Activated CD8-positive, alpha-beta T cell treated with anti-CD3 and anti-CD28 coated beads for 36 hours (primary cell): ENCODE results near the gene KIAA2012. TPM values are rescaled to one million over a fixed set of nuclear protein-coding genes. Genes with fewer than 3 reads are reported as not detected.

Source experiments
- ATAC-seq: fragments of 200-7000 bp; cut with Tn5 transposase; one replicate; pipeline ENCODE4 v1.10.0; 2021; ENCODE audit warnings: mild to moderate bottlenecking, moderate library complexity
- CTCF ChIA-PET: fragments of 350-600 bp; sonication (Branson Sonifier 250); formaldehyde crosslinking; loops from one replicate; lab custom pipeline; 2021; ENCODE audit warnings: antibody characterized with exemption; lab: Charles Lee
- POLR2A ChIA-PET: fragments of 350-600 bp; sonication (Branson Sonifier 250); formaldehyde crosslinking; loops from one replicate; lab custom pipeline; 2021; ENCODE audit warnings: antibody characterized with exemption; lab: Charles Lee
- DNase-seq: peaks from one replicate; pipeline ENCODE4 v3.0.0-alpha.2; 2020
- H3K27ac Mint-ChIP-seq: one replicate; pipeline ENCODE4 v1.8.0; 2021; ENCODE audit warnings: mild to moderate bottlenecking, mixed read lengths
- H3K27me3 Mint-ChIP-seq: one replicate; pipeline ENCODE4 v1.8.0; 2021; ENCODE audit warnings: mixed read lengths
- H3K36me3 Mint-ChIP-seq: one replicate; pipeline ENCODE4 v1.8.0; 2021; ENCODE audit warnings: low read depth, mixed read lengths
- H3K4me1 Mint-ChIP-seq: one replicate; pipeline ENCODE4 v1.8.0; 2021; ENCODE audit warnings: low read depth, mixed read lengths
- H3K4me3 Mint-ChIP-seq: one replicate; pipeline ENCODE4 v1.8.0; 2021; ENCODE audit warnings: mild to moderate bottlenecking, moderate library complexity, mixed read lengths
- H3K9me3 Mint-ChIP-seq: one replicate; pipeline ENCODE4 v1.8.0; 2021; ENCODE audit warnings: mixed read lengths
- CTCF ChIP-seq: fragments of 200-600 bp; IDR thresholded peaks from one replicate; pipeline ENCODE4 v1.8.0; 2022; ENCODE audit warnings: antibody characterized with exemption, mild to moderate bottlenecking
- intact Hi-C: fragments of 100-400 bp; cut with micrococcal nuclease; formaldehyde crosslinking; loops from one replicate; pipeline ENCODE4 v1.10.0; 2022
- total RNA-seq, 2 experiments: library from RNA; stranded (reverse); gene quantifications; one replicate each; pipeline ENCODE4 v1.2.3, GENCODE V29; 2021

Gene KIAA2012
- total RNA-seq, 2 experiments from 2014 or later: not detected

GRCh38 chr2:202115479-202115971, 42.5 kb downstream of the KIAA2012 start:
- no peak for DNase-seq
- ChIA-PET CTCF (interaction anchor here (1.2 kb wide), 1 partner anchor 12 kb away, joined by 3 read pairs; no protein-coding TSS in a partner anchor), POLR2A (no interaction called here)
- Mint-ChIP-seq H3K36me3 (no peaks in the 10 kb centered on the region), H3K4me1 (no peaks in the 10 kb centered on the region), H3K4me3 (no peak overlapping the region), H3K27ac (no peak overlapping the region), H3K27me3 (peaks cover 18% of the 10 kb centered on the region), H3K9me3 (peaks cover 5% of the 10 kb centered on the region)
- intact Hi-C loops: no loop called here
- TF ChIP-seq CTCF: no peak
- ATAC-seq: no peak

- H3K36me3 Mint-ChIP-seq: no peaks in the 10 kb centered on the region
- ChIA-PET POLR2A (no interaction called here), CTCF (no interaction called here)
- peaks cover 15% of the 10 kb centered on the region for H3K27me3 Mint-ChIP-seq
- intact Hi-C loops: no loop called here
- peaks cover 11% of the 10 kb centered on the region for H3K9me3 Mint-ChIP-seq
- H3K4me3 Mint-ChIP-seq: no peak overlapping the region
- no peak for ATAC-seq
- DNase-seq: no peak
- no peak overlapping the region for H3K27ac Mint-ChIP-seq
- H3K4me1 Mint-ChIP-seq: no peaks in the 10 kb centered on the region
- TF ChIP-seq CTCF: no peak
Observed at GRCh38 chr2:202116691-202117090, 43.6 kb downstream of the KIAA2012 start.

GRCh38 chr2:202118168-202118567, 45.1 kb downstream of the KIAA2012 start:
- H3K27me3 Mint-ChIP-seq: peaks cover 14% of the 10 kb centered on the region
- intact Hi-C loops: no loop called here
- ChIA-PET CTCF (no interaction called here), POLR2A (interaction anchor here (0.6 kb wide), 1 partner anchor 25 kb away, joined by 3 read pairs; no protein-coding TSS in a partner anchor)
- DNase-seq: no peak
- no peak overlapping the region for H3K27ac Mint-ChIP-seq
- no peaks in the 10 kb centered on the region for H3K4me1 Mint-ChIP-seq
- no peak for ATAC-seq
- H3K36me3 Mint-ChIP-seq: no peaks in the 10 kb centered on the region
- TF ChIP-seq CTCF: no peak
- H3K9me3 Mint-ChIP-seq: peaks cover 11% of the 10 kb centered on the region
- no peak overlapping the region for H3K4me3 Mint-ChIP-seq

GRCh38 chr2:202120828-202121227, 47.8 kb downstream of the KIAA2012 start:
- Mint-ChIP-seq H3K36me3 (no peaks in the 10 kb centered on the region), H3K9me3 (peaks cover 11% of the 10 kb centered on the region), H3K27me3 (peaks cover 9% of the 10 kb centered on the region), H3K27ac (no peak overlapping the region), H3K4me1 (no peaks in the 10 kb centered on the region), H3K4me3 (no peak overlapping the region)
- CTCF ChIA-PET: no interaction called here
- intact Hi-C loops: no loop called here
- no peak for TF ChIP-seq CTCF
- no peak for ATAC-seq
- no peak for DNase-seq
- POLR2A ChIA-PET: no interaction called here

GRCh38 chr2:202121532-202122162, 48.6 kb downstream of the KIAA2012 start:
- no peaks in the 10 kb centered on the region for H3K4me1 Mint-ChIP-seq
- intact Hi-C loops: no loop called here
- no peak overlapping the region for H3K27ac Mint-ChIP-seq
- H3K9me3 Mint-ChIP-seq: peaks cover 11% of the 10 kb centered on the region
- TF ChIP-seq CTCF: no peak
- no peak overlapping the region for H3K4me3 Mint-ChIP-seq
- no peaks in the 10 kb centered on the region for H3K36me3 Mint-ChIP-seq
- POLR2A ChIA-PET: no interaction called here
- ATAC-seq (no peak), DNase-seq (no peak)
- H3K27me3 Mint-ChIP-seq: peaks cover 2% of the 10 kb centered on the region
- CTCF ChIA-PET: no interaction called here
